ENCODE data around the gene PHACTR3. TPM values are rescaled to one million over a fixed set of nuclear protein-coding genes. Genes with fewer than 3 reads are reported as not detected.

PHACTR3 gene
- total RNA-seq, 1 experiment from 2014 or later = not detected

DNA sequence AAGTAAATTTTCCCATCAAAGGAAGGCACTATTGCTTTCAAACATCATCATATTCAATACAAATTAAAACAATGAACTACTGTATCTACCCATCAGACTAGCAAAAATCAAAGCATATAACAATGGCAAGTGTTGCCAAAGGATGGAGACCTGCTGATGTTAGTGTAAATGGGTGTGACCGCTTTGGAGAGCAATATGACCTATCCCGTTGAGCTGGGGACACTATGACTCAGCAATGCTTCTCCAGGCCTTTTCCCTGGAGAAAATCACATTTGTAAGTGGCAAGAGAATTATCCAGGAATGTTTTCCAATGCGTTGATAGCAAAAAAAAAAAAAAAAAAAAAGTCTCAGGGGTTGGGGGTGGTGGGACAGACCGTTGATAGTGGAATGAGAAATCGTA, 46.1 kb downstream of the PHACTR3 start (continued):
- no peak for TF ChIP-seq POLR2A (IDR thresholded peaks at IDR 0.05; ENCODE audit: borderline replicate concordance, extremely low read depth, insufficient read depth, insufficient read length)
- TF ChIP-seq FOSL1 (IDR thresholded peaks at IDR 0.05; ENCODE audit: low read depth) = no peak
- no peak for TF ChIP-seq EZH2phosphoT487 (IDR thresholded peaks at IDR 0.05; ENCODE audit: borderline replicate concordance)
- TF ChIP-seq, protein P1, sequence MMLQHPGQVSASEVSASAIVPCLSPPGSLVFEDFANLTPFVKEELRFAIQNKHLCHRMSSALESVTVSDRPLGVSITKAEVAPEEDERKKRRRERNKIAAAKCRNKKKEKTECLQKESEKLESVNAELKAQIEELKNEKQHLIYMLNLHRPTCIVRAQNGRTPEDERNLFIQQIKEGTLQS (IDR thresholded peaks at IDR 0.05) = no peak

DNA sequence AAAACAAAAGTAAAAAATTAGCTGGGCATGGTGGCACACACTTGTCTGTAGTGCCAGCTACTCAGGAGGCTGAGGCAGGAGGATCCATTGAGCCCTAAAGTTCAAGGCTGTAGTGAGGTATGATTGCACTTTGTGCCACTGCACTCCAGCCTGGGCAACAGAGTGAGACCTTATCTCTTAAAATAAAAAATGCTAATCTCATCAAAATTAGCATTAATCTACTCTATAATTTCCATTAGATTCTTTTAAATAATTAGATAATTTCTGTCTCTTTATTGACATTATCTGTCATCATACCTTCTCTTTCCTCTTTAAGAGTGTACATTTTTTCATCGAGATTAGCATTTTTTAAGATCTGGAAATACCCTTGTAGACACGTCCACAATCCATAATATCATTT, 48.0 kb downstream of the PHACTR3 start:
- no peak for ATAC-seq
- RAD21 ChIA-PET (ENCODE audit: low non-redundant PET in 1 of 2, low total read pairs in 2 of 2, uncharacterized antibody in 2 of 2, unreplicated experiment in 2 of 2) = no interaction called here
- BruUV-seq (replicated peaks) = no TSS peak

More for the DNA sequence above, 48.0 kb downstream of the PHACTR3 start:
- no peak for TF ChIP-seq CBX3 (IDR thresholded peaks at IDR 0.05; ENCODE audit: low read depth)
- TF ChIP-seq YY1 (IDR thresholded peaks at IDR 0.05; ENCODE audit: extremely low read depth, insufficient replicate concordance, low read depth, low read length) = no peak
- no peak for TF ChIP-seq ZBTB33 (IDR thresholded peaks at IDR 0.05; ENCODE audit: extremely low read depth, insufficient replicate concordance, low read length)
- TF ChIP-seq EZH2phosphoT487 (IDR thresholded peaks at IDR 0.05; ENCODE audit: borderline replicate concordance) = no peak
- no peak for TF ChIP-seq POLR2AphosphoS5 (IDR thresholded peaks at IDR 0.05; ENCODE audit: low read depth, low read length)
- TF ChIP-seq SIN3A (IDR thresholded peaks at IDR 0.05; ENCODE audit: low read depth) = no peak
- no peak for TF ChIP-seq SRF (IDR thresholded peaks at IDR 0.05; ENCODE audit: low read depth)
- TF ChIP-seq POLR2A (IDR thresholded peaks at IDR 0.05; ENCODE audit: borderline replicate concordance, extremely low read depth, insufficient read depth, insufficient read length) = no peak
- TF ChIP-seq FOSL1 (IDR thresholded peaks at IDR 0.05; ENCODE audit: low read depth) = no peak
- TF ChIP-seq ZNF274 (IDR thresholded peaks at IDR 0.05; ENCODE audit: low read depth, low read length) = no peak
- TF ChIP-seq ZFX (IDR thresholded peaks at IDR 0.05) = no peak
- TF ChIP-seq CTCF (IDR thresholded peaks at IDR 0.05 in 2 of 3, conservative IDR thresholded peaks at IDR 0.05 in 1 of 3; ENCODE audit: borderline replicate concordance in 1 of 3, insufficient read depth in 1 of 3, low read depth in 2 of 3, low read length in 2 of 3) = no peak
- Histone ChIP-seq H3K27me3 (ENCODE audit: insufficient read depth, low read length) (no peaks in the 10 kb centered on the region), H3K4me1 (ENCODE audit: control insufficient read depth in 1 of 2, insufficient read depth in 2 of 2, low read length in 2 of 2) (no peaks in the 10 kb centered on the region), H4K20me1 (ENCODE audit: insufficient read depth) (no peaks in the 10 kb centered on the region), H3K9me3 (ENCODE audit: control insufficient read depth in 1 of 2, insufficient read depth in 1 of 2, low read depth in 1 of 2, low read length in 2 of 2) (peaks cover 0 to 7% of the 10 kb centered on the region in 2 experiments; a peak in 1 of 4 replicates), H3K27ac (ENCODE audit: low read depth, low read length) (no peak overlapping the region), H3K9ac (ENCODE audit: low read length) (no peak overlapping the region), H3K4me3 (replicated peaks in 1 of 2; ENCODE audit: low read depth in 1 of 2, low read length in 2 of 2) (no peak overlapping the region), H2AFZ (ENCODE audit: low read depth, low read length, poor library complexity, severe bottlenecking) (no peak overlapping the region), H3K4me2 (ENCODE audit: low read length) (no peak overlapping the region), H3K9me2 (ENCODE audit: insufficient read depth) (no peaks in the 10 kb centered on the region; the same call in 1 of the 2 replicates), H3K79me2 (ENCODE audit: insufficient read depth, low read length) (no peaks in the 10 kb centered on the region), H3K36me3 (ENCODE audit: control insufficient read depth in 1 of 2, insufficient read depth in 2 of 2, low read length in 2 of 2) (no peaks in the 10 kb centered on the region)
- ChIA-PET POLR2A (no interaction called here), CTCF (no interaction called here)
- intact Hi-C loops (cut with micrococcal nuclease) = no loop called here
- DNase-seq (ENCODE audit: low read depth, low spot score) = no peak

Measured in HCT116 (cell line).